NCI-H1092 (cell line): ENCODE data around the gene FGD3.
"Not testable (repeated sequence)": the region's sequence is repeated elsewhere in the genome, so short reads cannot be mapped to it uniquely, and the experiment has no call there.

ENCODE experiments used
- DNase-seq: peaks from one replicate; lab custom pipeline; 2025; lab: John Stamatoyannopoulos, UW

The FGD3 gene

GRCh38 chr9:92974761-92975755, 27.7 kb downstream of the FGD3 start:
- no peak for DNase-seq

- DNase-seq, result no peak
These were observed 29.1 kb downstream of the FGD3 start for GRCh38 chr9:92976431-92976830.

- DNase-seq, result peak; percentile 35
These were observed 30.0 kb downstream of the FGD3 start for GRCh38 chr9:92977279-92977678.

GRCh38 chr9:92978345-92978875, 31.1 kb downstream of the FGD3 start:
- DNase-seq, result no peak

- DNase-seq, result no peak
These were observed 32.1 kb downstream of the FGD3 start for GRCh38 chr9:92979283-92980056.

GRCh38 chr9:92980085-92980745, 32.9 kb downstream of the FGD3 start:
- no peak for DNase-seq

GRCh38 chr9:92982130-92982529, 34.8 kb downstream of the FGD3 start:
- no peak for DNase-seq

GRCh38 chr9:92983984-92984589, 36.8 kb downstream of the FGD3 start:
- no peak for DNase-seq

GRCh38 chr9:92984976-92985375, 37.7 kb downstream of the FGD3 start:
- no peak for DNase-seq

- no peak for DNase-seq
These were observed 39.1 kb downstream of the FGD3 start for GRCh38 chr9:92986176-92987119.

- no peak for DNase-seq
These were observed 41.0 kb downstream of the FGD3 start for GRCh38 chr9:92988215-92988768.

GRCh38 chr9:92989561-92989960, 42.2 kb downstream of the FGD3 start:
- DNase-seq, result no peak

- DNase-seq, result no peak
These were observed 43.1 kb downstream of the FGD3 start for GRCh38 chr9:92990461-92990860.

- no peak for DNase-seq
These were observed 45.2 kb downstream of the FGD3 start for GRCh38 chr9:92992549-92992948.

- not testable (repeated sequence) for DNase-seq
These were observed 51.5 kb downstream of the FGD3 start for GRCh38 chr9:92998871-92999270.

- no peak for DNase-seq
These were observed 53.7 kb downstream of the FGD3 start for GRCh38 chr9:93001031-93001430.

- no peak for DNase-seq
These were observed 55.4 kb downstream of the FGD3 start for GRCh38 chr9:93002700-93003099.

GRCh38 chr9:93003552-93004407, 56.5 kb downstream of the FGD3 start:
- peak; percentile 17 for DNase-seq

- DNase-seq, result no peak
These were observed 57.2 kb downstream of the FGD3 start for GRCh38 chr9:93004561-93004960.
